ENCODE results near the gene MAPK12. TPM values are rescaled to one million over a fixed set of nuclear protein-coding genes. Genes with fewer than 3 reads are reported as not detected.

The MAPK12 gene
- total and polyA plus RNA-seq, 2 of the 8 experiments (the other 6 are each of a cell fraction or from before 2014, with no cell fraction given): 17.3 to 20.3 TPM

GRCh38 chr22:50274771-50275170, 13.3 kb upstream of the MAPK12 start:
- 100% methylated on average over 7 of the region's 7 CpGs; no CpG with 5 or more reads in 1 of the 2 experiments for WGBS, 2 experiments (ENCODE audit: extremely low coverage in 1 of 2, insufficient coverage in 1 of 2, insufficient read length in 1 of 2, insufficient replicate concordance in 2 of 2, low coverage in 1 of 2, low lambda C conversion rate in 2 of 2, missing lambda C conversion rate in 1 of 2)
- TF ChIP-seq MAFK (IDR thresholded peaks at IDR 0.05; ENCODE audit: low read depth, low read length) (no peak), EGR1 (IDR thresholded peaks at IDR 0.05; ENCODE audit: borderline replicate concordance, low read depth, low read length) (no peak), TBP (IDR thresholded peaks at IDR 0.05; ENCODE audit: low read depth, low read length) (no peak), CTCF (IDR thresholded peaks at IDR 0.05; ENCODE audit: control extremely low read depth in 1 of 3, insufficient read depth in 1 of 3, low read depth in 1 of 3, low read length in 3 of 3) (no peak), SUZ12 (IDR thresholded peaks at IDR 0.05; ENCODE audit: low read length) (no peak), MAX (IDR thresholded peaks at IDR 0.05) (no peak)

More at GRCh38 chr22:50274771-50275170, 13.3 kb upstream of the MAPK12 start:
- no peaks in the 10 kb centered on the region for H3K79me2 ChIP-seq (ENCODE audit: control insufficient read depth in 1 of 2, insufficient read depth in 2 of 2, low read length in 2 of 2)
- ChIA-PET POLR2A (ENCODE audit: partially characterized antibody) (no interaction called here), CTCF (ENCODE audit: partially characterized antibody) (interaction anchor here (0.9 to 6.0 kb wide), 13 partner anchors 13 to 94 kb away, joined by 3 to 39 read pairs (median 8); partner anchors contain the start of genes DENND6B, HDAC10 and MAPK12)
- no peak overlapping the region for H3K4me3 ChIP-seq (ENCODE audit: extremely low read depth in 1 of 4, insufficient read depth in 2 of 4, low read depth in 3 of 4, low read length in 4 of 4)
- no peak overlapping the region for H4K8ac ChIP-seq (ENCODE audit: extremely low read depth, insufficient read depth, low read length)
- H4K91ac ChIP-seq (replicated peaks; ENCODE audit: insufficient read length, low read length): no peak overlapping the region
- no peak for DNase-seq (ENCODE audit: low read depth in 1 of 2, low spot score in 2 of 2)
- no peak overlapping the region for H3K4me2 ChIP-seq (ENCODE audit: insufficient read depth in 1 of 2, low read depth in 2 of 2, low read length in 2 of 2)
- no peak for FAIRE-seq
- H3K36me3 ChIP-seq (ENCODE audit: control insufficient read depth in 2 of 4, insufficient read depth in 4 of 4, low read length in 3 of 4): peaks cover 12 to 48% (median 33%) of the 10 kb centered on the region in 4 experiments
- no peak overlapping the region for H2BK15ac ChIP-seq (ENCODE audit: low read length)
- H3K27me3 ChIP-seq (replicated peaks in 1 of 4; ENCODE audit: control insufficient read depth in 3 of 4, extremely low read depth in 1 of 4, insufficient read depth in 3 of 4, low read length in 3 of 4): peaks cover 8 to 18% (median 17%) of the 10 kb centered on the region in 4 experiments; a peak in 6 of 7 replicates
- no peak overlapping the region for H3K56ac ChIP-seq (replicated peaks; ENCODE audit: insufficient read length, low read depth, low read length)
- H3K4ac ChIP-seq (replicated peaks; ENCODE audit: insufficient read length, low read depth, low read length): no peak overlapping the region
- no peak overlapping the region for H3K14ac ChIP-seq (ENCODE audit: insufficient read length)
- no peak overlapping the region for H3K9ac ChIP-seq (replicated peaks in 1 of 4; ENCODE audit: extremely low read depth in 1 of 4, low read depth in 3 of 4, low read length in 3 of 4)
- H3K23me2 ChIP-seq (ENCODE audit: low read depth, low read length): peaks cover 11% of the 10 kb centered on the region; the same call in 1 of the 2 replicates
- H3K9me3 ChIP-seq (ENCODE audit: insufficient read depth in 2 of 2, low read depth in 1 of 2, low read length in 1 of 2): peaks cover 7 to 24% of the 10 kb centered on the region in 2 experiments; a peak in 3 of 4 replicates
- peaks cover 6 to 10% of the 10 kb centered on the region in 2 experiments for H4K20me1 ChIP-seq (replicated peaks in 1 of 2; ENCODE audit: control insufficient read depth in 1 of 2, insufficient read depth in 2 of 2, low read length in 2 of 2)
- peaks cover 2 to 11% (median 7%) of the 10 kb centered on the region in 4 experiments; a peak in 5 of 7 replicates for H3K4me1 ChIP-seq (replicated peaks in 1 of 4; ENCODE audit: control insufficient read depth in 3 of 4, insufficient read depth in 4 of 4, low read length in 3 of 4)
- no peak overlapping the region for H3K27ac ChIP-seq (ENCODE audit: low read depth, low read length)
- H2AK5ac ChIP-seq (ENCODE audit: low read depth, low read length): no peak overlapping the region
- H2BK5ac ChIP-seq (ENCODE audit: low read depth, low read length): no peak overlapping the region
- H2BK12ac ChIP-seq (ENCODE audit: low read depth, low read length): no peak overlapping the region
- no peak overlapping the region for H4K5ac ChIP-seq (ENCODE audit: insufficient read length, low read depth, low read length)
- H3K18ac ChIP-seq (ENCODE audit: extremely low read depth, low read length): no peak overlapping the region
- H2BK20ac ChIP-seq (ENCODE audit: low read length): no peak overlapping the region
- H3K23ac ChIP-seq (ENCODE audit: insufficient read length): no peak overlapping the region
- no peaks in the 10 kb centered on the region for H3K79me1 ChIP-seq (ENCODE audit: low read depth, low read length)
- no peak overlapping the region for H2BK120ac ChIP-seq (replicated peaks; ENCODE audit: low read depth, low read length)
- H2AFZ ChIP-seq (ENCODE audit: low read length): no peak overlapping the region

All from H1 (cell line).